ENCODE results near the gene PAQR5. TPM values are rescaled to one million over a fixed set of nuclear protein-coding genes. Genes with fewer than 3 reads are reported as not detected.

PAQR5 gene, protein sequence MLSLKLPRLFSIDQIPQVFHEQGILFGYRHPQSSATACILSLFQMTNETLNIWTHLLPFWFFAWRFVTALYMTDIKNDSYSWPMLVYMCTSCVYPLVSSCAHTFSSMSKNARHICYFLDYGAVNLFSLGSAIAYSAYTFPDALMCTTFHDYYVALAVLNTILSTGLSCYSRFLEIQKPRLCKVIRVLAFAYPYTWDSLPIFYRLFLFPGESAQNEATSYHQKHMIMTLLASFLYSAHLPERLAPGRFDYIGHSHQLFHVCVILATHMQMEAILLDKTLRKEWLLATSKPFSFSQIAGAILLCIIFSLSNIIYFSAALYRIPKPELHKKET
- total RNA-seq (2022; extraction: Qiagen RNA extraction; ENCODE audit: low read depth), result 65.5 to 118 TPM (median 110 TPM) in 5 replicates

DNA sequence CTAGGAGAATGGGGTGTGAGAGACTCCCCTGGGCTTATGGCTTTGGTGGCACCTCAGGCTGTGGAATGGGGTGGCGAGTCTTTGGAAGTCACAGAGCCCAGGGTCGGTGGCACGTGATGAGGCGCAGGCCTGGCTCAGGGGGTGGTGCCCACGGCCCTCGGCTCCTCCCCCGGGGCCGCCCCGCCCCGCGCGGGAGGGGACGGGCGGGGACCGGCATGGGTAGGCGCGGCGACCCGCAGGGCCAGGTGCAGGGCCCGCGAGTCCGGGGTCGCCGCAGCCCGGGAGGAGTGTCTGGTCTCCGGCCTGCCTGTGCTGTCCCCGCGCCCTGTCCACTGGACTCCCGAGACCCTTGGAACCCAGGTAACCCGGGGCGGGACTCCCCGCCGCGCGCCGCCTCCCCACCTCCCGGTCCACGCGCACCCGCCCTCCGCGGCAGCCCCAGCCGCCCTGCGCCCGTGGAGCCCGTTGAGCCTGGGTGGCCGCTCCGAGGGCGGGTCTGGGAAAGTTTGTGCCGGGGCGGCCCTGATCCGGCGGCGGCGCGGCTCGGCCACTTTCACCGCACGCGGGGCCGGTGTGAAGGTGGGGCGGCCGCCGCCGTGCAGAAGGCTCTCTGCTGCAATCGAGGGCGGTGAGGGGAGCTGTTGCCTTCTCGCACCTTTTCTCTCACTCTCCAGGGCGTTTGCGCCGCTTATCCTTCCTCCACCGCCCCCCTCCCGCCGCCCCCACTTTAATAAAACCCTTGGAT lies at the start of gene PAQR5:
TSS of gene PAQR5 (plus strand) at position 216 of the 745 bp plus-strand sequence. CDS start 61,169 bp downstream, outside the sequence.

GRCh38 chr15:69413822-69414700 lies 115.3 kb downstream of the PAQR5 start, which contains the start of gene KIF23:
TSS of gene KIF23 (plus strand) at chr15:69414349. CDS start at chr15:69414466, 117 bp downstream.

DNA sequence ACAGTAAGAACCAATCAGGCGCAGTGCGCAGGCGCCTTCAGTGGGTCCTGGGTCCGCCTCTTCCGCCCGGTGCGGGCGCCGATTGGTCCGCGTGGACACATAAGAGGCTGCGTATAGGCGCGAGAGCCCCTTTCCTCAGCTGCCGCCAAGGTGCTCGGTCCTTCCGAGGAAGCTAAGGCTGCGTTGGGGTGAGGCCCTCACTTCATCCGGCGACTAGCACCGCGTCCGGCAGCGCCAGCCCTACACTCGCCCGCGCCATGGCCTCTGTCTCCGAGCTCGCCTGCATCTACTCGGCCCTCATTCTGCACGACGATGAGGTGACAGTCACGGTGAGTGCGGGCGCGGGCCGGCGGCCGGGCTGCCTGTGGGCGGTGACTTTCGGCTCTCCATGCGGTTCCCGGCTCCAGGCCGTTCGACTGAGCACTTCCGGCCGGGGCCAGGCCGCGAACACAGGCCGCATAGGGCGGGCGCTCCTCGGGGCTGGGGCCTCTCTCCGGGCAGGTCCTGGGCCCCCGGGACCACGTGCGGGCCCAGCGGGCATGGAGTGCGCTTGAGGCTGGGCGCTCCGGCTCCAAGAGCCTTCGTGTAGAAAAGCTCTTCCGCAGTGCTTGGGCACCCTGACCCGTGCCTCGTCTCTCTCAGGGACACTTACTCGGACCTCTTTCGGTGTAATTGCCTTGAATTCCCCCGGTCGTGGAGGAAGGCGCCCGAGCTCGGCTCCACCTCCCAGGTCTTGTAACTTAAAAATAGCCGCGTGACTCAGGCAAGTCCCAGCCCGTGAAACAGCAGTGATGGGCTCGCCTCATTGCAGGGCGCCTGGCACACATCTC lies 154.2 kb downstream of the PAQR5 start, which contains the start of gene RPLP1:
TSS of gene RPLP1 (plus strand) at position 127 of the 830 bp plus-strand sequence. CDS start at position 258, 131 bp downstream.

Other genes starting within 250 kb of the PAQR5 start
- gene GLCE, start 138.3 kb upstream of the PAQR5 start, total RNA-seq (2022; extraction: Qiagen RNA extraction; ENCODE audit: low read depth), result 14.3 to 20.0 TPM (median 18.7 TPM) in 5 replicates
- gene KIF23, start 115.4 kb downstream of the PAQR5 start, total RNA-seq (2022; extraction: Qiagen RNA extraction; ENCODE audit: low read depth), result 76.1 to 117 TPM (median 79.0 TPM) in 5 replicates
- 3,071 to 5,601 TPM (median 3,908 TPM) in 5 replicates for gene RPLP1, start 153.9 kb downstream of the PAQR5 start, total RNA-seq (2022; extraction: Qiagen RNA extraction; ENCODE audit: low read depth)

Data from A549 treated with ZK216348 at 1 μM for 4 hours (cell line).